HG02938 (cell line): ENCODE results near the gene MICAL3.
A peak's percentile ranks its signal among the peaks of the same experiment; 100 is the strongest.

Experiments used
- ATAC-seq: cut with Tn5 transposase; IDR thresholded peaks from one replicate; pipeline ENCODE4 v1.9.1; 2021; ENCODE audit warnings: mild to moderate bottlenecking, moderate library complexity; ENCODE audit not compliant: unreplicated experiment

The MICAL3 gene

DNA sequence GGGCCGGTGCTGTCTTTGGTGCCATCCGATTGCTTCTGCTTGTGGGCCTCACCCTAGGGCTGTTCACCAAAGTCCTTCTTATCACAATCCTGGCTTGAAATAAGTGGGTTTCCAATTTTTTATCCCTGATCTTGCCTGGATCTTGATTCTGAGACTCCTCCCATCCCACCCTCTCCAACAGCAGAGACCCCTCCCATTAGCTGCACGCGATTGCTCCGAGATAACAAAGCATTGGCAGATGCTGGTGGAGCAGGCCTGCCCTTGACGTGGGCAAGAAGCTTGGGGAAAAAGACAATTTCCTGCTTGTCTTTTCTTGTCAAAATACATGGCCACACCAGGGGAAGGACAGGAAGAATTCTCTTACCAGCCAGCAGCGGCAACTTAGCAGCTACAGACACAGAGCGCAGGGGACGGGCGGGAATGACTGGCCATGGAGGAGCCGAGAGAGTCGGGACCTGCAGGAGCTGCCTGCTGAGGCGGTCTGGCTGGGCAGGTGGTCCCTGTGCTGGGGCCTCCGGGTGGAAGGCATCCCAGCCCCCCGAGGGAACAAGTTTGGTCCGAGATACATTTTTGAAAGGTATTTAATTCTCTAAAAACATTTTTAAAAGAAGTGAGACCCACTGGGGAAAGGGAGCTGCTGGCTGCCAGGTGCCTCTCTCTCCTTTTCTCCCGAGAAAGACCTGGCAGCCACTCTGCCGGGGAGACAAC, 240.4 kb downstream of the MICAL3 start:
- no peak for ATAC-seq

DNA sequence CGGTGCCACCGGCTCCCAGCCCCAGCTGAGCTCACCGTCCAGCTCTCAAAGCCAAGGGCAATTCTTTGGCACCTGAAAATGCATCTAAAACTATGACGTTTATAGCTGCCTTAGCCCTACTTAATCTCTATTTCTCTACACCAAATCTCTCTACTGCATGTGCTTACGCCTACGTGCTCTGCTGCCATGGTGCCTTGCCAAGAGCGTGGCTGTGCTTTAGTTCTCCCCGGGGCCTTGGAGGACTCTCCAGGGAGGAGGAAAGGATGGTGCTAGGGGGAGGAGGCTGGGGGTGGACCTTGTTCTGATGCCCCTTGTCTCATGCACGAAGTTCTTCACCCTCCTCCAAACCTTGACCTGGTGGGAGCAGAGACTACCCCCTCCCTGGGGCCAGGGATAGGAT, 241.0 kb downstream of the MICAL3 start:
- ATAC-seq = no peak

DNA sequence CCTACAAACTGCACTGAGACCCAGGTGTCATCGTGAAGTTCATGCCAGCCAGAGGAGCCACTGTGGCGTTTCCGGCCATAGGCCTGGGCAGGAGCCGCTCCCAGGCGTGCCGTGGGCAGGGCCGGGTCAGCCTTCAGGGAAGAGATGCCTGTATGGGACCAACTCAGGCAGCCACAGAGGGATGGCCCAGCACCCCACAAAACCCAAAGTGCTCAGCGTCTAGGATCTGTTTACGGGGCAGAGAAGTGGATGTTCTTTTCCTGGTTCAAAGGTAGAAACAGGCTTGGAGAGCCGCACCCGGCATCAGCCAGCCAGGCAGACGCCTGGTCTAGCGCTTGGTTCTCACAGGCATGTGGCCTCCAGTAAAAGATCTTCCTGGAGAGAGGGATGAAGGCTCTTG, 241.7 kb downstream of the MICAL3 start:
- no peak for ATAC-seq

DNA sequence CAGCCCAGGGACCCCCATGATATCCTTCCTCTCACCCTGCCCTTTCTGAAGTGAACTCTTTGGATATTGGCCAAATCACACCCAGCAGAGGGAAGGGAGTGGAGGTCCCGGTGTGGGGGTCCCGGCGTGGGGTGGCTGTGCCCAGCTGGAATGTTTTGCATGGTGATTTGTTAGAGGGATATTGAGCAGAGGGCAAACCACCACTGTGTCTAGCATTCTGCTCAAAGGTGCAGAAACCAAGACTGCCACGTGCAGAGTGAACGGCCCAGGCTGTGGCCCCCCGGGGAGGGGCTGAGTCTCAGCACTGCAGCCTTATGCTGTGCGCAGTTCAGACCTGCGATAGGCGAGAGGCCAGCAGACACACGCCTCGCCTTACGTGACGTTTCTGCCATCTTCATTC, 242.2 kb downstream of the MICAL3 start:
- no peak for ATAC-seq

DNA sequence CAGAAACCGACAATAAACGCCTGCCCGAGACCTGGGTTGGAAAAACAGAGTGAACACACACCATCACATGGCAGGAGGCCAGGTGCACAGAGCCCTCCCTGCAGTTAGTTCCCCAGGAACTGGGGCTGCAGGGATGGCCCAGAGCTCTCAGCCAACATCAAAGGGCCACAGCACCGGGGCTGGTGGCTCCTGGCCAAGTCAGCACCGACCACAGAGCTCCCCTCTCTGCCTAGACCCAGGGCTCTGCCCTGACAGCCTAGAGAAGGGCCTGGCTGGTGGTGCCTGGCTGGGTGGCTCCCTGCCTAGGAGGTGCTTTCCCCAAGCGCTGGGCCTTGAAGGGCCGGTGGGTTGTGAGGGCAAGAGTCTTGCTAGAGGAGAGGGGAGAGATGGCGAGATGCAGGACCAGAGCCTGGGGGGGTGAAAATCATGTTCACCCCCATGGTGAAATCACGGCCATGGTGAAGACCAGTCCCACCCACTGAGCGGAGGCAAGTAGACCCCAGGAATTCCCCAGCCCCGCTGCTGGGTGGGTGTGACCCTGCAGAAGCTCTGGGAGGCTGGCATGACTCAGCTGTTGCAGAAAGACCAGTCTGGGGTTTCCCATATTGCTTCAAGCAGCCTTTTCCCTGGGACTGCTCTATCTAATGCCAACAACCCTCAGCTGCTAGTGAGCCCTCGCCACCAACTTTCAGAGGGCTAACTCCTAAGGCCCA, 242.9 kb downstream of the MICAL3 start:
- no peak for ATAC-seq

DNA sequence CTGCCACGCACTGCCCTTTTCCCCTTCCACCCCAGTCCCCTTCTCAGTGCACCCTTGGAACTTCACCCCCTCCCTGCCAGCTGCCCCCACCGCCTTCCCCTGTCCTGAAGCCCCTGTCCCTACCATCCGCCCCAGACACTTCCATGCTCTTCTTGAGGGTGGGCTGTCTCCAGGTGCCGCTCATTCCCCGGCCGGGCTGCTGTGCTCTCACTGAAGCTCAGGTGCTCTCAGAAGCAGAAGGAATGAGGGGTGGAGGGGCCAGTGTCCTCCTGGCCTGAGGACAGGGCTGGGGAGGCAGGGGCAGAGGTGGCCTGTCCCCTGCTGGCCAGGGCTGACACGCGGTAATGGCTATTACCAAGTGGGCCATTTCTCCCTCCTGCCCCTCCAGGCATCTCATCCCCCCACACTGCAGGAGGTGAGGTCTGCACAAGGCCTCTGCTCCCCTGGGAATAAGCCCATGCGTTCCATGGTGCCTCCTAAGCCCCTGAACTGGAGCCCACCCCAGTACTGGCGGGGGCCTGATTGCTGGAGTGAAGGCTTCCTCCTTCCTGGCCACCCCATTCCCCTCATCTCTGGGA, 243.5 kb downstream of the MICAL3 start:
- ATAC-seq = no peak

DNA sequence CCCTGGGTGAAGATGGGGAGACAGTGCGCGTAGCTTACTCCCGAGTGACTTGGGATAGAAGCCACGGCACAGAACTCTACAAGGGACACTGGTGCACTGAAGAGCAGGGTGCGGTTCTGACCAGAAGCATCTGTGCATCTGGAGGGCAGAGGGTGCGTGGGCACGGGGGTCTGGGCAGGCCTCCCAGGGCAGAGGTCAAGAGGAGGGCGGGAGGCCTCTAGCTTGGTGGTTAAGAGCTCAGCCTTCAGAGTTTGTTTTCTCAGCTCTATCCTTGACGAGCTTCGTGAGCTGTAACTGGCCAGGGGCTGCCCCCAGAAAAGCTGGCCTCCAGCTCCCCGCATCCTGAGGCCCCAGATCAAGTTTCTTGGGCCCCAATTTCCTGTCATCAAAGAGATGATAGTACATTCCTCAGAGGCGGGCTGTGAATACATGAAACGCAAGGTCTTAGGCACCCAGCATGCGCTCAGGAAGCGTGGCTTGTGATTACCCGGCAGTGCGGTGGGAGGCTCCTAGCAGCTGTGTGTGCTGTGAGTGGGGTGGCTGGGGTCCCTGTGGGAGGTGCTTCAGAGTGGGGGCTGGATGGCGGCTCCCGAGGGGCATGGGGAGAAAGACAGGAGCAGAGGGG, 244.1 kb downstream of the MICAL3 start:
- ATAC-seq = no peak

DNA sequence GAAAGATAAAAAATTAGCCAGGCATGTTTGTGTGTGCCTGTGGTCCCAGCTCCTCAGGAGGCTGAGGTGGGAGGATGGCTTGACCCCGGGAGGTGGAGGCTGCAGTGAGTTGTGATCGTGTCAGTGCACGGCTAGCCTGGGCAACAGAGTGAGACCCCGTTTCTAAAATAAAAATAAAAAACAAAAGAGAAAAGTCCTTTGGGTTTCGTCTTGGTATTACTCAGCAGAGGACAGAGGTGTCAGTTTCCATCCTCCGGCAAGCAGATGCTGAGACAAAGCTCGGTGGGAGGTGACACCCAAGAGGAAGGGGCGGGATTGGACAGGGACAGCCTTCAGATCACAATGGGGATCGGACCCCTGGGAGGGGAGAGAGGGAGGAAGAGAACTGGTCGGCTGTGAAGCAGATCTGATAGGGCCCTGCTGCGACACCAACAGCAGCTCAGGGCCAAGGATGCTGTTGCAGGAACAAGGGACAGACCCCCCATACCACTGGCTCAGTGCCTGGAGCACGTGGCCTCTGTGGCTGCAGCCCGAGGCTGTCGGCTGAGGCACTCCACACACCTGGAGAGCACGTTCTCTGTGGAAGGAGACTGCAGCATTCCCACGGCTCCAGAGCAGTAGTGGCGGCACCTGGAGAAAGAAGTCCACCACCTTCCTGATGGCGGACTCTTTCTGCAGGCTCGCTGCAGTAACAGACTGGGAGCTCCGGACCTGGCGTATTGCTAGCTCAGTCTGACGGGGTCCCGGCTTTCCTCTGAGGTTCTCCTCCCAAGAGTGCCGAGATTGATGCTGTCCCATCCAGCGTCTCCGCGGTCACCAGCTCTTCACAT, 244.9 kb downstream of the MICAL3 start:
- peak; percentile 35 for ATAC-seq

DNA sequence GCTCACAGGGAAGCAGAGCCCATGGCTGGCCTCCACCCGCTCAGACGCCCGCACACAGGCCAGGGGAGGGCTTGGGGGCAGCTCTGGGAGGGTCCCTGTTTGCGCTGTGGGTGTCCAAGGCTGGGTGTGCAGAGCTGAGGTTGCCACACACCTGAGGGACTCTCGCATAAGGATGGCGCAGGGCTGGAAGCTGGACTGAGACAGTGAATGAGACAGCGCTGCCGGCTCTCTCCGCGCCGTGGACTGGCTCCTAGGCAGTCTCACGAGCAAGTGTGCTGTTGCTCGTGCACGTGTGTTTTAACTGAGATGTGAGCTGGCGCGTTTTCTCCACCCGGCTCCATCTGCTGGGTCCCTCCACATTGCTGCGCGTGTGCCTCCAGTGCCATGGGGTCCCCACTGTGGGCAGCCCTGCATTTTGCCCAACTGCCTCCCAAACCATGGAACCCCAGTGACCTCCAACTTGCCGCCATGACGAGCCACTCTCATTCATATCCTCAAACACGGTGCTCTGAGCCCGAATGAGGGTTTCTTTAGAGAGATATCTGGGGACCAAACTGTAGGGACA, 245.9 kb downstream of the MICAL3 start:
- ATAC-seq = no peak

DNA sequence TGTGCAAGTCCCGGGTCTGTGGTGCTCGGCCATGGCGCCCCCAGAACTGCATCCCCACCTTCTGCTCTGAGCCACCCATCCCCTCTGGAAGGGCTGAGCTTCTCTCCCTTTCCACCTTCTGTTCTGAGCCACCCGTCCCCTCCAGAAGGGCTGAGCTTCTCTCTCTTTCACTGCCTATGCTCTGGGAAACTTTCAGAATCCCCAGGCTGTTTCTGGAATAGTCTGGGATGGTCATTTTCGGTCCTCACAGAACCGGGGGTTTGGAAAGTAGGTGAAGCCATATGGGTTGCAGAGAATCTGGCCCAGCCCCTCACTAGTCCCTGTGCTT, 246.7 kb downstream of the MICAL3 start:
- no peak for ATAC-seq

DNA sequence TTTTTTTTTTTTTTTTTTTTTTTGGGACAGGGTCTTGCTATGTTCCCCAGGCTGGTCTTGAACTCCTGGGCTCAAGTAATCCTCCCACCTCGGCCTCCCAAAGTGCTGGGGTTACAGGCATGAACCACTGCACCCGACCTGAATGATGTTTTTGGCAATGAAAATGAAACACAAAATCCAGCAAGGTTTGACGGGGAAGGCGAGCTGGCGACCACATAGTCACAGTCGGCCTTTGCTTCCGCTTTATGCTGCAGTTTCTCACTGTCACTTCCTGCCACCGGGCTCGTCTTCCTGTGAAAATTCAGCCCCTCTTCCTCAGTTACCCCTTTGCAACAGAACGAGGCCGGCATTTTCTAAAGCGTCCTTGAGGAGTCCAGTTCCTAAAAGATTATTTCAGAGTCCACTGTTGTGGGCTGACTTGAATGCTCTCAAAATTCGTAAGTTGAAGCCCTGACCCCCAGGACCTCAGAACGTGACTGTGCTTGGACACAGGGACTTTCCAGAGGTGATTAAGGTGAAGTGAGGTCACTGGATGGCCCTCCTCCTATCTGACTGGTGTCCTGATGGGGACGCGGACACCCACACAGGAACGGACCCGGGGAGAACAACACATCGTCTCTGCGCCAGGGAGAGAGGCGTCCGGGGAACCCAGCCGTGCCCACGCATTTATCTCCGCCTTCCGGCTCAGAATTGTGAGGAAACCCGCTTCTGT, 247.2 kb downstream of the MICAL3 start:
- peak; percentile 27 for ATAC-seq

DNA sequence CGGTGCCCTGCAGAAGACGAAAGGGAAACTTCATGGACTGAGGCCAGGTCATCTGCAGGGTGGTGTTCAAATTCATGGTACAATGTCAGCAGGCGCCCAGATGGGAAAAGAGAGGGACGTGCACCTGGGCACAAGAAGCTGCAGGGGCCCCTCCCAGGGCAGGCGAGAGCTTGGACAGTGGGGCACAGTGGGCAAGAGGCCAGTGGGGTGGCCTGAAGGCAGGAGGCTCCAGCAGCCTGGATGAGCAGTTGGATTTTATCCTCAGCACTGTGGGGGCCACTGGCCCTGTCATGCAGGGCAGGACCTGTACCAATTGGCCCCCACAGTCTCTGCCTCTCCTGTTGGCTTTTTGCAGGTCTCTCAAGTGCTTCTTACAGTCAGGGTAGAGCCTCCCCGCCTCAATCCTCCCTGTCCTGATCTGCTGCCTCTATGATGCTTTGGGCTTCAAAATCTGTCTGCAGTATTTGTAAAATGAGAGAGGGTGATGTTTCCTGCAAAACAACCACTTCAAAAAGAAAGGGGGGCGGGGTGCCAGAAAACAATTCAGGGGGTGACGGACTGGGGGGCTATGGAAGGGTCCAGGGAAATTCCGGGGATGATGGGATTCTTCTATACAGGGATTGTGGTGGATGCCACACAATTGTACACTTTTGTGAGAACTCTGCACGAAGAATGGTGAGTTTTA, 248.4 kb downstream of the MICAL3 start:
- ATAC-seq = no peak

DNA sequence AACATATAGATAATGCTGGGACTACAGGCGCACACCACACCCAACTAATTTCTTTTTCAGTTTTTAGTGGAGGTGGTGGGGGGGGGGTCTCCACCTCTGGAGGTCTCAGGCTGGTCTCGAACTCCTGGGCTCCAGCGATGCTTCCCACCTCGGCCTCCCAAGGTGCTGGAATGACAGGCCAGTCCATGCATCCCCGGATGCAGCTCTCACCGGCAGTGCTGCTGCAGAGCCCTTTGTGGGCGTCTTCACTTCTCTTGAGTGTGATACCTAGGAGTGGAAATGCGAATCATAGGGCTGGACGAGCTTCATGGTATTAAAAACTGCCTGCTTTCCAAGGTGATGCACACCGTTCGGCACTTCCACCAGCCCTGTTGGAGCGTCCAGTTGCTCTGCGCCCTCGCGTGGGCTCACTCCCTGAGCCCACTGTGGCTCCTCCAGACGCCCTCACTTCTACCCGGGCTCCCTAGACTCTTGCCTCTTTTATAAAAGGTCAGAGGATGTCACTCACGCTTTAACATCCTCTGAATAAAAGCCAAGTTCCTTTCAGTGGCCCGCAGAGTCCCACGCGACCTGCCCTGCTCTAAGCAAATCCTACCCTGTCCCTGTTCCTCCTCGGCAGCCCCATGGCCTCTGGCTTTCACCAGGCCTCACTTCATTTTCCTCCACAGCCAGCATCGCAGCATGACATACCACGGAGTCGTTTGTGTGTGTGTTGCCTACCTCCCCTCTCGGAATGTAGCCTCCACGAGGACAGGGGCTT, 249.3 kb downstream of the MICAL3 start:
- no peak for ATAC-seq

DNA sequence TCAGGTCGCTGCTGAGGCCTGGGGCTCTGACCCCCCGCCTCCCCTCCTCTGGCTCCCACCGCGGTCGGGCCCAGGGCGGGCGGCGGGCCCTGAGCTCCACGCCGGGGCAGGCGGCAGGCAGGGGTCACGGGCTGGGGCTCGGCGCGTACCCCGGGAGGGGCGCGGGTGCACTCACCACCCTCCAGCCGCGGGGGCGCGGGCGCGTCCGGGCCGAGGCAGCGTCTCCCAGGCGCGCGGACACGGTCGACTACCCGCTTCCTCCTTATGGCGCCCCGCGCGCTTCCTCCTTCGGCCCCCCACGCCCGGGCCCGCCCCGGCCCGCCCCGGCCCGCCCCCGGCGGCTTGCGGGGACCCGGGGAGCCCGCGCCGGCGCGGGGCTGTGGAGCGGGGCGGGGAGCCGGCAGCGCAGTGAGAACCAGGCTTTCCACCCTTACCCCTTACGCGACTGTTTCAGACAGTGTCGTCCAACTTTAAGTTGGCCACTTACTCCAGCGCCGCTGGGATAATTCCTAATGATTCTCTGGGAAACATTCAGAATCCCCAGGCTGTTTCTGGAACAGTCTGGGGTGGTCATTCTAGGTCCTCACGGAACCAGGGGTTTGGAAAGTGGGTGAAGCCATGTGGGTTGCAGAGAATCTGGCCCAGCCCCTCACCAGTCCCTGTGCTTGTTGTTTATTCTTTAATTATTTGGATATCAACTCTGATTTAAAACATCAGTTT, 250.0 kb downstream of the MICAL3 start, which contains the start of gene BID:
Gene BID, minus strand, starts transcription at position 264 of the 720 bp plus-strand sequence. CDS start 24,353 bp downstream, outside the sequence.
- peak; percentile 25 for ATAC-seq

DNA sequence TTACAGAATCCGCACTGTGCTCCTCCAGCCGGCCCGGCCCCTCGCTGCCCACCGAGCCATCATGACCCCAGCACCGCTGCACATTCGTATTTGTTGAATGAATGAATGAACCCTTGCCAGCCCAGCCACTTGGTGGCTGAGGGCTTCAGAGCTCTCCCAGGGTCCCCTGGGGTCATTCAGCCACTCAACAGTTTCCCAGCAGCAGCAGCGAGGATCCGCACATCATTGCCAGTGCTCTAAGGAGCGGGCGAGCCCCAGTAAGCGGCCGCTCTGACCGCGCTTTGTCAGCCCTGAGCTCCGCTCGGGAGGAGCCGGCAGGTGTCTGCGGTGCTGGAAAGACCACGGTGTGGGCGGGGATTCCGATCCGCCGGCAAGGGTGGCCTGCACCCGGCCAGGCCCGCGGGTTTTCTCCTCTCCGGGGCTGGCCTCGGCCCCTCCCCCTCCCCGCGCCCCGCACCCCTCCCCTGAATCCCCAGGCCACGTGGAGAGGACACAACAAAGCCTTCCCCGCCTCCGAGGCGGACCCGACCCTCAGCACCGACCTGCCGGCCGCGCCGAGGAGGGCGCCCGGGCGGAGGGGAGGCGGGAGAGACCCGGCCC, 250.7 kb downstream of the MICAL3 start:
- peak; percentile 29 for ATAC-seq

DNA sequence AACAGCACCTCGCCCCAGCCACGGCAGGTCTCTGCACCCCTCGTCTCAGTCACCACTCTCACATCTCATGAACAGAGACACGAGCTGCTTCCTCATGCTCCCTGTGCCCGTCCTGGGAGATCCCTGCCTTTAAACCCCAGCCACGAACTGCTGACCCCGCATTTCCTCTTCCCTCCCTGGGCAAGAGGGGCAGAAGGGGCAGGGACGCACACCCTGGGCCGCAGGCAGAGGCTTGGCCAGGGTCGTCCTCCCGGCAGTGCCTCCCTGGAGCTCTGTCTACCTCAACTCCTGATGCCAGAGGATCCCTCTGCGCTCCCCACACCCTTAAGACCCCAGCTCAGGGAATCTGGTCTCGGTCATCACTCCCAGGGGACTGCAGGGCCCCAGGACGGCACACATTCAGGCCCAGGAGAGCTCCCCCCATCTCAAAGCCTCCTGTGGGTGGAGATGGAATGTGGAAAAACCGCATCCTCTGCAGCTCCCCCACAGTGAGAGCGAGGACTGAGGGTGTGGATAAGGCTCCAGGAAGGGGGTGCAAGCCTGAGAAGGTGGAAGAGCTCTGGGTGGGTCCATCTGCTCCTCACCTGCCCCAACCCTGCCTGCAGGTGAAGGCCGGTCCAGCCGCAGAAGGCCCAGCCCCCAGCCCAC, 251.3 kb downstream of the MICAL3 start:
- ATAC-seq = no peak
